ENCODE data around the gene PEX14.

- TF ChIP-seq CTCF (IDR thresholded peaks at IDR 0.05 in 2 of 3, conservative IDR thresholded peaks at IDR 0.05 in 1 of 3; ENCODE audit: control insufficient read depth in 2 of 3, extremely low read depth in 1 of 3, insufficient read depth in 1 of 3, low read depth in 3 of 3, low read length in 3 of 3) = no peak
- no peak for TF ChIP-seq FOXM1 (IDR thresholded peaks at IDR 0.05; ENCODE audit: low read depth, low read length)
- TF ChIP-seq, protein P1, sequence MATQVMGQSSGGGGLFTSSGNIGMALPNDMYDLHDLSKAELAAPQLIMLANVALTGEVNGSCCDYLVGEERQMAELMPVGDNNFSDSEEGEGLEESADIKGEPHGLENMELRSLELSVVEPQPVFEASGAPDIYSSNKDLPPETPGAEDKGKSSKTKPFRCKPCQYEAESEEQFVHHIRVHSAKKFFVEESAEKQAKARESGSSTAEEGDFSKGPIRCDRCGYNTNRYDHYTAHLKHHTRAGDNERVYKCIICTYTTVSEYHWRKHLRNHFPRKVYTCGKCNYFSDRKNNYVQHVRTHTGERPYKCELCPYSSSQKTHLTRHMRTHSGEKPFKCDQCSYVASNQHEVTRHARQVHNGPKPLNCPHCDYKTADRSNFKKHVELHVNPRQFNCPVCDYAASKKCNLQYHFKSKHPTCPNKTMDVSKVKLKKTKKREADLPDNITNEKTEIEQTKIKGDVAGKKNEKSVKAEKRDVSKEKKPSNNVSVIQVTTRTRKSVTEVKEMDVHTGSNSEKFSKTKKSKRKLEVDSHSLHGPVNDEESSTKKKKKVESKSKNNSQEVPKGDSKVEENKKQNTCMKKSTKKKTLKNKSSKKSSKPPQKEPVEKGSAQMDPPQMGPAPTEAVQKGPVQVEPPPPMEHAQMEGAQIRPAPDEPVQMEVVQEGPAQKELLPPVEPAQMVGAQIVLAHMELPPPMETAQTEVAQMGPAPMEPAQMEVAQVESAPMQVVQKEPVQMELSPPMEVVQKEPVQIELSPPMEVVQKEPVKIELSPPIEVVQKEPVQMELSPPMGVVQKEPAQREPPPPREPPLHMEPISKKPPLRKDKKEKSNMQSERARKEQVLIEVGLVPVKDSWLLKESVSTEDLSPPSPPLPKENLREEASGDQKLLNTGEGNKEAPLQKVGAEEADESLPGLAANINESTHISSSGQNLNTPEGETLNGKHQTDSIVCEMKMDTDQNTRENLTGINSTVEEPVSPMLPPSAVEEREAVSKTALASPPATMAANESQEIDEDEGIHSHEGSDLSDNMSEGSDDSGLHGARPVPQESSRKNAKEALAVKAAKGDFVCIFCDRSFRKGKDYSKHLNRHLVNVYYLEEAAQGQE (IDR thresholded peaks at IDR 0.05; ENCODE audit: low read depth, low read length) = no peak
- no peak for TF ChIP-seq JUNB (IDR thresholded peaks at IDR 0.05)
- TF ChIP-seq ATF3 (IDR thresholded peaks at IDR 0.05; ENCODE audit: borderline replicate concordance, extremely low read depth, low read depth, low read length) = no peak
- no peak for TF ChIP-seq POLR2A (IDR thresholded peaks at IDR 0.05; ENCODE audit: low read depth, low read length)
- no peak for TF ChIP-seq BCL3 (IDR thresholded peaks at IDR 0.05; ENCODE audit: borderline replicate concordance, insufficient read depth, low read depth, low read length, poor library complexity, severe bottlenecking)
- TF ChIP-seq CHD1 (IDR thresholded peaks at IDR 0.05; ENCODE audit: low read depth, low read length) = no peak
- TF ChIP-seq SP1 (IDR thresholded peaks at IDR 0.05; ENCODE audit: low read depth, low read length) = no peak
Measured at GRCh38 chr1:10432910-10433700, 41.6 kb upstream of the PEX14 start.
